Natural killer cell (primary cell): Measurements from ENCODE around the gene SLC26A8. TPM values are rescaled to one million over a fixed set of nuclear protein-coding genes. Genes with fewer than 3 reads are reported as not detected.

Experiments used
- ATAC-seq, 3 donors: fragments of 150-1000 bp in 2 of 3; fragments of 200-7000 bp in 1 of 3; cut with Tn5 transposase; 1 replicate in 1 of 3; 2 replicates in 2 of 3; pipeline ENCODE4 v1.10.0; 2021; ENCODE audit warnings: mild to moderate bottlenecking in 2 of 3, moderate library complexity in 2 of 3
- DNase-seq, 2 donors: peaks; one replicate each; pipeline versions ENCODE4 v3.0.0 to v3.0.0-alpha.2; 2013 to 2021; ENCODE audit warnings: mixed read lengths in 1 of 2
- H3K27ac ChIP-seq: one replicate; pipeline ENCODE4 v1.5.1; 2013; ENCODE audit warnings: mild to moderate bottlenecking, low read length
- H3K27me3 ChIP-seq: one replicate; pipeline ENCODE4 v1.6.1; 2013; ENCODE audit warnings: low read length; ENCODE audit not compliant: control insufficient read depth, insufficient read depth
- H3K36me3 ChIP-seq: one replicate; pipeline ENCODE4 v1.6.1; 2013; ENCODE audit warnings: low read length; ENCODE audit not compliant: control insufficient read depth, insufficient read depth
- H3K4me1 ChIP-seq: one replicate; pipeline ENCODE4 v1.6.1; 2013; ENCODE audit warnings: low read length; ENCODE audit not compliant: control insufficient read depth, insufficient read depth
- H3K4me3 ChIP-seq: one replicate; pipeline ENCODE4 v1.5.1; 2013; ENCODE audit warnings: low read length
- H3K9me3 ChIP-seq: one replicate; pipeline ENCODE4 v1.6.1; 2013; ENCODE audit warnings: low read length; ENCODE audit not compliant: control insufficient read depth, insufficient read depth
- H3K27ac Mint-ChIP-seq, 2 donors: one replicate each; pipeline ENCODE4 v1.8.0; 2022; ENCODE audit warnings: mild to moderate bottlenecking in 2 of 2, mixed read lengths in 2 of 2, moderate library complexity in 1 of 2
- H3K27me3 Mint-ChIP-seq, 2 donors: one replicate each; pipeline ENCODE4 v1.8.0; 2022; ENCODE audit warnings: low read depth in 2 of 2, mixed read lengths in 2 of 2
- H3K36me3 Mint-ChIP-seq: one replicate; pipeline ENCODE4 v1.8.0; 2022; ENCODE audit warnings: mixed read lengths
- H3K4me1 Mint-ChIP-seq, 2 donors: one replicate each; pipeline ENCODE4 v1.8.0; 2022; ENCODE audit warnings: mixed read lengths in 2 of 2
- H3K4me3 Mint-ChIP-seq: one replicate; pipeline ENCODE4 v1.8.0; 2022; ENCODE audit warnings: mild to moderate bottlenecking, moderate library complexity, mixed read lengths
- H3K9me3 Mint-ChIP-seq, 2 donors: one replicate each; pipeline ENCODE4 v1.8.0; 2022; ENCODE audit warnings: mixed read lengths in 2 of 2
- WGBS: methylation state at CpG from one replicate; pipeline ENCODE4 v1.1.7; 2013; ENCODE audit warnings: missing lambda C conversion rate; ENCODE audit not compliant: insufficient coverage; 5-methylcytosine and 5-hydroxymethylcytosine counted together
- intact Hi-C: fragments of 100-400 bp; cut with micrococcal nuclease; formaldehyde crosslinking; loops from one replicate; pipeline ENCODE4 v1.14.2; 2022
- total RNA-seq, 4 donors: library from RNA; stranded (reverse); fragments of 120-200 nt in 1 of 4; gene quantifications; one replicate each; pipeline versions ENCODE4 v1.2.3 to v1.2.4, GENCODE V29; 2013 to 2022
- TF ChIP-seq, protein P1 (sequence below): fragments of 200-600 bp; IDR thresholded peaks from one replicate; pipeline ENCODE4 v1.8.0; 2022; ENCODE audit warnings: antibody characterized with exemption

Gene SLC26A8
- total RNA-seq, 3 donors from 2014 or later (not counting 1 experiment from before 2014, with no cell fraction given): 0.93 TPM; not detected in 2

DNA sequence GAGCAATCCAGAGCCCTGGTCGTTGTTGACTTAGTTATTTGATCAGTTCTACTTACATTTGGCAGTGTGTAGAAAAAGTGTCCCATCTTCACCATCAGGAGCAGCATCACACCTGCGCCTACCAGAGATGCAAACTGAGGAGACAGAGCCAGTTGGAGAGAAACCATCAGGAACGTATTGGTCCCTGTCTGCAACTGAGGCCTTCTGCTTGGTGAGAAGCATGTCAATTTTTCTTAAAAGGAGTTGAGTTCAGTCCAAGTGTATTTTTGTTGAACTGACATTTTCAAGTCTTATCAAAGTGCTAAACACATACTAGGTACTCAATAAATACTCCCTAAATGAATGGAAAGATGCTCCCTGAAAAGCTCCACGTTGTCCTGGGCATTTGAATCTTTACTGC lies 55.6 kb downstream of the SLC26A8 start:
- H3K27me3 ChIP-seq: no peaks in the 10 kb centered on the region
- Mint-ChIP-seq H3K36me3 (no peaks in the 10 kb centered on the region), H3K27me3 (peaks cover 2 to 5% of the 10 kb centered on the region in 2 donors), H3K4me3 (no peak overlapping the region), H3K9me3 (no peaks in the 10 kb centered on the region), H3K4me1 (no peaks in the 10 kb centered on the region), H3K27ac (no peak overlapping the region)
- intact Hi-C loops: no loop called here
- ATAC-seq: no peak
- H3K36me3 ChIP-seq: no peaks in the 10 kb centered on the region
- TF ChIP-seq, protein P1, sequence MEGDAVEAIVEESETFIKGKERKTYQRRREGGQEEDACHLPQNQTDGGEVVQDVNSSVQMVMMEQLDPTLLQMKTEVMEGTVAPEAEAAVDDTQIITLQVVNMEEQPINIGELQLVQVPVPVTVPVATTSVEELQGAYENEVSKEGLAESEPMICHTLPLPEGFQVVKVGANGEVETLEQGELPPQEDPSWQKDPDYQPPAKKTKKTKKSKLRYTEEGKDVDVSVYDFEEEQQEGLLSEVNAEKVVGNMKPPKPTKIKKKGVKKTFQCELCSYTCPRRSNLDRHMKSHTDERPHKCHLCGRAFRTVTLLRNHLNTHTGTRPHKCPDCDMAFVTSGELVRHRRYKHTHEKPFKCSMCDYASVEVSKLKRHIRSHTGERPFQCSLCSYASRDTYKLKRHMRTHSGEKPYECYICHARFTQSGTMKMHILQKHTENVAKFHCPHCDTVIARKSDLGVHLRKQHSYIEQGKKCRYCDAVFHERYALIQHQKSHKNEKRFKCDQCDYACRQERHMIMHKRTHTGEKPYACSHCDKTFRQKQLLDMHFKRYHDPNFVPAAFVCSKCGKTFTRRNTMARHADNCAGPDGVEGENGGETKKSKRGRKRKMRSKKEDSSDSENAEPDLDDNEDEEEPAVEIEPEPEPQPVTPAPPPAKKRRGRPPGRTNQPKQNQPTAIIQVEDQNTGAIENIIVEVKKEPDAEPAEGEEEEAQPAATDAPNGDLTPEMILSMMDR: no peak
- no peak overlapping the region for H3K27ac ChIP-seq
- H3K9me3 ChIP-seq: no peaks in the 10 kb centered on the region
- H3K4me3 ChIP-seq: no peak overlapping the region
- DNase-seq: no peak
- WGBS: 86% methylated on average over 4 of the region's 4 CpGs
- no peaks in the 10 kb centered on the region for H3K4me1 ChIP-seq

DNA sequence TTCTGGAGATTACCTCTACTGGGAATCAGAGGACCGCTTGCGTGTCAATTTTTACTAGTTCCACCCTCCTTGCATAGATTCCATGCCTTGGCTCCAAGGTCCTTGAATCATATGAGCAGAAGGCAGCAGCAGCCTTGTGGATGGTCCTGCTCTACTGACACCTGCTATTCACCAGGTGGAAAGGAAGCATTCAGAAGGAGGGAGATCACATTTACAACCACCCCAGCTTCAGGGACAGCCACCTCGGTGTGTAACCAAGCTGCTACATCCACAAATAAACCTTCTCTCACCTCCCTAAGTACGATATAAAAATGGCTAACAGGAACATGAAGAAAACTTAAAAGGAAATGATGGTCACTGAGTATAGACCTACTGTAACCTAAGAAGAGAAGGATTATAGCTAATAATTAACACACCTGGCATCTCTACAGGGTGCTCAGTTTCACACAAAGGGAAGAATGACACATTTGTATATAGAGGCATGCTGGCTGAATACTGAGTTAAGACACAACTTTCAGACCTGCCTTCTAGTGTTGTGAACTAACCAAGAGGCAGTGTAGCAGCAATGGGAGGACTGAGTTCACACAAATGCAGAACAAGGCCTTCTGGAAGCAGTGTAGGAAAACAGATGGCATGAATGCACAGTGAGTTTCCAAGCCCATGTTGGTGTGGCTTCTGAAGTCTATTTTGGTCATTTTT lies 57.2 kb downstream of the SLC26A8 start:
- H3K27me3 ChIP-seq: no peaks in the 10 kb centered on the region
- no peak overlapping the region for H3K4me3 Mint-ChIP-seq
- ATAC-seq (no peak), DNase-seq (no peak)
- H3K9me3 ChIP-seq: no peaks in the 10 kb centered on the region
- no peaks in the 10 kb centered on the region for H3K4me1 ChIP-seq
- H3K36me3 Mint-ChIP-seq: no peaks in the 10 kb centered on the region
- TF ChIP-seq, protein P1: no peak
- no peaks in the 10 kb centered on the region for H3K9me3 Mint-ChIP-seq
- H3K27ac ChIP-seq: no peak overlapping the region
- H3K4me3 ChIP-seq: no peak overlapping the region
- no peaks in the 10 kb centered on the region for H3K36me3 ChIP-seq
- 98% methylated on average over 2 of the region's 4 CpGs for WGBS
- H3K27me3 Mint-ChIP-seq: peaks cover 5% of the 10 kb centered on the region in 2 donors
- intact Hi-C loops: no loop called here
- H3K4me1 Mint-ChIP-seq: no peaks in the 10 kb centered on the region
- no peak overlapping the region for H3K27ac Mint-ChIP-seq

DNA sequence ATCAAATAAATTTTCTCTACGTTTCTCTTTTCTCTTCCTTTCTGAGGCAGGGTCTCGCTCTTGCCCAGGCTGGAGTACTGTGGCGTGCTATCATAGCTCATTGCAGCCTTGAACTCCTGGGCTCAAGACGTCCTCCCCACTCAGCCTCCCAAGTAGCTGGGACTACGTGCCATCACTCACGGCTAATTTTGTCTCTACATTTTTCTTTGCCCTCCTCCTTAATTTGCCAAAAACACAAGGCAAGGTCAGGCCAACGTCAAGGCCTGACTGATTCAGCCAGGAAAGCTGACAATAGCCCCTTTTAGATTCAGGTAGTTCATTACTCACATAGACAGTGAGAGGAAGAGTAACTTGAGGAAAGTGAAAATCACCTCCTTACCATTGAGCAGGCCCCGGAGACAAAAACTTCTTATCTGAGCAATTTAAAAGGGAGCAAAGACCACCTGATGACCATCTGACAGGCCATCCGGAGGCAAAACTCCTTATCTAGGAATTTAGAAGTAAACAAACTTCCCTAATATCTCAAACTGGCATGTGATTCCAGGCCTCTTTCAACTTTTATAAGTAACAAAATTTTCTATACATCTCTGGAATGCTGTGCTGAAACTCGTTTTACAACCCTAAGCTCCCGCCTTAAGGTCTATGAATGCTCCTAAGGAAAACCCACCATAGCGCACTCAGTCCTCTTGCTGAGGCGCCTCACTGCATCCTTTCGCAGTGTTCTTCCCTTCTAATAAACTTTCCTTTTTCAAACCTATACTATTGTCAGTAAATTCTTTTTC lies 61.5 kb downstream of the SLC26A8 start:
- Mint-ChIP-seq H3K4me1 (no peaks in the 10 kb centered on the region), H3K27ac (no peak overlapping the region), H3K4me3 (no peak overlapping the region), H3K27me3 (peaks cover 16 to 25% of the 10 kb centered on the region in 2 donors), H3K9me3 (no peaks in the 10 kb centered on the region), H3K36me3 (no peaks in the 10 kb centered on the region)
- H3K27ac ChIP-seq: no peak overlapping the region
- no peak overlapping the region for H3K4me3 ChIP-seq
- H3K27me3 ChIP-seq: no peaks in the 10 kb centered on the region
- TF ChIP-seq, protein P1: no peak
- no peaks in the 10 kb centered on the region for H3K9me3 ChIP-seq
- H3K4me1 ChIP-seq: no peaks in the 10 kb centered on the region
- intact Hi-C loops: no loop called here
- ATAC-seq (no peak), DNase-seq (no peak)
- H3K36me3 ChIP-seq: no peaks in the 10 kb centered on the region
- WGBS: 90% methylated on average over 13 of the region's 14 CpGs
